ENCODE data around the gene NR5A1.

DNA sequence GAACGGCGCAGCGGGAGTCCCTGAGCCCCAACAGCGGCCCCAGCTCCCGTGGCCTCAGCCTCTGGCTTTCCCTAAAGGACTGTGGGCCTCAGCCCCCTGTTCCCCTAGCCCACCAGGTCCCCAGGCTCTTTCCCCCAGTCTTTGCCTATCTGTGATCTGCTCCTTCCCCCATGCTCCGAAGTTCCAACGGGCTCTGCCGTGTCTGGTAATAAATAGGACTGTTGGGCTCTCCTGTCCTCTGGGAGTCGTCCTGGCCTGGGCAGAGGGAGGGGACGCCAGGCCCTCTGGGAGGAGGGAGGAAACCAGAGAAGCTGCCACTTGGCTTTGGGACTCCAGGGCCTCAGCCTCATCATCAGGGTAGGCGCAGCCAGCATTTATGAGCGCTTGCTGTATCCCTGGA is 28.8 kb downstream of the NR5A1 start:
- TF ChIP-seq, protein P1, sequence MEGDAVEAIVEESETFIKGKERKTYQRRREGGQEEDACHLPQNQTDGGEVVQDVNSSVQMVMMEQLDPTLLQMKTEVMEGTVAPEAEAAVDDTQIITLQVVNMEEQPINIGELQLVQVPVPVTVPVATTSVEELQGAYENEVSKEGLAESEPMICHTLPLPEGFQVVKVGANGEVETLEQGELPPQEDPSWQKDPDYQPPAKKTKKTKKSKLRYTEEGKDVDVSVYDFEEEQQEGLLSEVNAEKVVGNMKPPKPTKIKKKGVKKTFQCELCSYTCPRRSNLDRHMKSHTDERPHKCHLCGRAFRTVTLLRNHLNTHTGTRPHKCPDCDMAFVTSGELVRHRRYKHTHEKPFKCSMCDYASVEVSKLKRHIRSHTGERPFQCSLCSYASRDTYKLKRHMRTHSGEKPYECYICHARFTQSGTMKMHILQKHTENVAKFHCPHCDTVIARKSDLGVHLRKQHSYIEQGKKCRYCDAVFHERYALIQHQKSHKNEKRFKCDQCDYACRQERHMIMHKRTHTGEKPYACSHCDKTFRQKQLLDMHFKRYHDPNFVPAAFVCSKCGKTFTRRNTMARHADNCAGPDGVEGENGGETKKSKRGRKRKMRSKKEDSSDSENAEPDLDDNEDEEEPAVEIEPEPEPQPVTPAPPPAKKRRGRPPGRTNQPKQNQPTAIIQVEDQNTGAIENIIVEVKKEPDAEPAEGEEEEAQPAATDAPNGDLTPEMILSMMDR (IDR thresholded peaks at IDR 0.05): no peak
- TF ChIP-seq POLR2A (IDR thresholded peaks at IDR 0.05): no peak

All from uterus (tissue), 2 donors.